ENCODE results near the gene PSMD6. TPM values are rescaled to one million over a fixed set of nuclear protein-coding genes. Genes with fewer than 3 reads are reported as not detected.
A peak's percentile ranks its signal among the peaks of the same experiment; 100 is the strongest.

Gene PSMD6
- total and polyA plus RNA-seq, 10 of the 15 experiments (the other 5 are each of a cell fraction or from before 2014, with no cell fraction given), result 68.7 to 199 (median 106) TPM

DNA sequence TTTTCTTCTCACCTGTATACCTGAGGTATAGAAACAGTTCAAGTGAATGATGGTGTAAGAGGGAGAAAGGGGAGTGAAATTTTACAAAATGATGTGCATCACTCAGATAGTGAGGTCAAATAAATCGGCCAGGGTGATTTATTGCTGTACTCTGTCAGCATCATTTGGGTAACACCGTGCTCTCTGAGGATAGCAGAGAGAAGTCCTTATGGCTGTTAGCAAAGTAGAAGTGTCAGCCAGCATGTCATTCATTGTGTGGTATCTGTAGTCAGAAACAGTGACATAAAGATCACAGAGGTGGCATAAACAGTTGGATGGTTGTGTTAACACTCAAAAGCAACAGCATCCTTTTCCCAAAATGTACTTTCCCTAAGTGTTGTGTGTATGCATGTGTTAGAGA, 53.4 kb downstream of the PSMD6 start:
- POLR2A ChIA-PET, result no interaction called here
- H3K4me3 ChIP-seq, result no peak overlapping the region
- no peak for TF ChIP-seq YY1 (IDR thresholded peaks at IDR 0.05; ENCODE audit: low read depth, low read length)
- TF ChIP-seq, protein P1, sequence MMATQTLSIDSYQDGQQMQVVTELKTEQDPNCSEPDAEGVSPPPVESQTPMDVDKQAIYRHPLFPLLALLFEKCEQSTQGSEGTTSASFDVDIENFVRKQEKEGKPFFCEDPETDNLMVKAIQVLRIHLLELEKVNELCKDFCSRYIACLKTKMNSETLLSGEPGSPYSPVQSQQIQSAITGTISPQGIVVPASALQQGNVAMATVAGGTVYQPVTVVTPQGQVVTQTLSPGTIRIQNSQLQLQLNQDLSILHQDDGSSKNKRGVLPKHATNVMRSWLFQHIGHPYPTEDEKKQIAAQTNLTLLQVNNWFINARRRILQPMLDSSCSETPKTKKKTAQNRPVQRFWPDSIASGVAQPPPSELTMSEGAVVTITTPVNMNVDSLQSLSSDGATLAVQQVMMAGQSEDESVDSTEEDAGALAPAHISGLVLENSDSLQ (IDR thresholded peaks at IDR 0.05), result peak; percentile 63; the same call in 1 of the 2 replicates

DNA sequence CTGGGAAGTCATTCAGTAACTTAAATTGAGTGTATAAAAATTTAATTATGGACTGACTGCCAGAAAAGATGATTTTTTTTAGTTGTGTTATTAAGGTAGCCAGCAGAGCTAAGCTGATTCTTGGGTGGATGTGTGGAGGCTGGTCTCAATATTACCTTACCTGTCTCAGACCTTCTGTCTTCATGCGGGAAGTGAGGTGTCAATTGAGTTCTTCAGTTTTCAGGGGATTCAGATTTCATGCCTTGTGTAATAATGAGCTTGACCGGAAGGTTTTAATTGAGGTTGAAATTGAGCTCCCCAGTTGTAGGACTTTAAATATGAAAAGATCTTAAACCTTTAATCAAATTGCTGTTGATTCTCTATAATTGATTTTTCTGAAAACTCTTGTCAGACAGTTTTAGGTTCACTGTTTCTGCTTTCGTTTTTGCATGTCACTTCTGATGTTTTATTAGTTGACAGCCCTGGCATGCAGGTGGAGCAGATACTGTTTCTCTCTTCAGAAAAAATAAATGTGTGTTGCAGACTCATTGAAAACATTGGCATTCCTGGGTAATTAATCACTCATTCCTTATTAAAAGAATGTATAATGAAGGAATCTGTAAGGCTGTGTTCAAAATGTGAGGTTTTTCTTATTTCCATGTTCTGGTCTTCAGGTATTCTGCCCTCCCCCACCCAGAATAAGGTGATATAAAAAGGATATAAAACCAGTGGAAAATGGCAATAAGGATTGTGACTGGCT, 54.5 kb downstream of the PSMD6 start:
- intact Hi-C loops (cut with micrococcal nuclease; ENCODE audit: unreplicated experiment), result loop anchor here (2.0 kb wide), 1 partner anchor 24 kb away; no protein-coding TSS in a partner anchor
- H4K20me1 ChIP-seq (ENCODE audit: control insufficient read depth, insufficient read depth), result no peaks in the 10 kb centered on the region
- TF ChIP-seq HDAC6 (IDR thresholded peaks at IDR 0.05; ENCODE audit: unreplicated experiment) (no peak), BCL11A (IDR thresholded peaks at IDR 0.05; ENCODE audit: low read depth, low read length) (no peak), YY1 (IDR thresholded peaks at IDR 0.05; ENCODE audit: low read depth, low read length) (no peak)
- TF ChIP-seq, protein P2, sequence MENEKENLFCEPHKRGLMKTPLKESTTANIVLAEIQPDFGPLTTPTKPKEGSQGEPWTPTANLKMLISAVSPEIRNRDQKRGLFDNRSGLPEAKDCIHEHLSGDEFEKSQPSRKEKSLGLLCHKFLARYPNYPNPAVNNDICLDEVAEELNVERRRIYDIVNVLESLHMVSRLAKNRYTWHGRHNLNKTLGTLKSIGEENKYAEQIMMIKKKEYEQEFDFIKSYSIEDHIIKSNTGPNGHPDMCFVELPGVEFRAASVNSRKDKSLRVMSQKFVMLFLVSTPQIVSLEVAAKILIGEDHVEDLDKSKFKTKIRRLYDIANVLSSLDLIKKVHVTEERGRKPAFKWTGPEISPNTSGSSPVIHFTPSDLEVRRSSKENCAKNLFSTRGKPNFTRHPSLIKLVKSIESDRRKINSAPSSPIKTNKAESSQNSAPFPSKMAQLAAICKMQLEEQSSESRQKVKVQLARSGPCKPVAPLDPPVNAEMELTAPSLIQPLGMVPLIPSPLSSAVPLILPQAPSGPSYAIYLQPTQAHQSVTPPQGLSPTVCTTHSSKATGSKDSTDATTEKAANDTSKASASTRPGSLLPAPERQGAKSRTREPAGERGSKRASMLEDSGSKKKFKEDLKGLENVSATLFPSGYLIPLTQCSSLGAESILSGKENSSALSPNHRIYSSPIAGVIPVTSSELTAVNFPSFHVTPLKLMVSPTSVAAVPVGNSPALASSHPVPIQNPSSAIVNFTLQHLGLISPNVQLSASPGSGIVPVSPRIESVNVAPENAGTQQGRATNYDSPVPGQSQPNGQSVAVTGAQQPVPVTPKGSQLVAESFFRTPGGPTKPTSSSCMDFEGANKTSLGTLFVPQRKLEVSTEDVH (IDR thresholded peaks at IDR 0.05; ENCODE audit: low read depth, partially characterized antibody), result no peak
- WGBS (ENCODE audit: insufficient coverage, insufficient replicate concordance, low lambda C conversion rate, missing lambda C conversion rate), result 0% methylated on average over 3 of the region's 3 CpGs
- no peak overlapping the region for H2AFZ ChIP-seq (ENCODE audit: control insufficient read depth, low read depth, low read length)
- peak overlapping the region; percentile 61 for H3K4me3 ChIP-seq
- peak overlapping the region; percentile 85 for H3K4me2 ChIP-seq (ENCODE audit: control insufficient read depth, insufficient read depth)
- BruUV-seq (replicated peaks), result no TSS peak
- ATAC-seq (peak; percentile 33), DNase-seq (ENCODE audit: low read depth, low spot score) (no peak), FAIRE-seq (peak; percentile 84)
- SMC1A ChIA-PET (ENCODE audit: uncharacterized antibody, unreplicated experiment), result interaction anchor here (0.9 to 3.7 kb wide), 11 partner anchors 9 to 59 kb away, joined by 3 to 32 read pairs (median 4); no protein-coding TSS in a partner anchor
- peaks cover 41% of the 10 kb centered on the region for H3K4me1 ChIP-seq (ENCODE audit: control insufficient read depth, insufficient read depth, low read length)
- peaks cover 34% of the 10 kb centered on the region for H3K79me2 ChIP-seq (ENCODE audit: control insufficient read depth, insufficient read depth, low read length)
- RAD21 ChIA-PET (ENCODE audit: unreplicated experiment), result interaction anchor here (1.2 to 1.7 kb wide), 4 partner anchors 8 to 79 kb away, joined by 3 to 7 read pairs (median 4); no protein-coding TSS in a partner anchor
- POLR2A ChIA-PET, result interaction anchor here (0.9 to 1.3 kb wide), 2 partner anchors 33 to 54 kb away, joined by 3 read pairs; no protein-coding TSS in a partner anchor
- H3K27ac ChIP-seq (ENCODE audit: control insufficient read depth, insufficient read depth), result peak overlapping the region; percentile 58
- CTCF ChIA-PET, result interaction anchor here (0.8 to 12.2 kb wide), 13 partner anchors 9 to 516 kb away, joined by 3 to 154 read pairs (median 3); partner anchors contain the start of gene PSMD6
- peaks cover 3 to 15% of the 10 kb centered on the region in 2 experiments for H3K36me3 ChIP-seq (ENCODE audit: control insufficient read depth in 2 of 2, insufficient read depth in 2 of 2, low read length in 1 of 2)
- no peaks in the 10 kb centered on the region for H3K27me3 ChIP-seq (replicated peaks in 1 of 2; ENCODE audit: control insufficient read depth in 2 of 2, insufficient read depth in 2 of 2, low read length in 1 of 2)
- H3K9ac ChIP-seq (ENCODE audit: control insufficient read depth, insufficient read depth, low read length), result 0 out of 2 replicates have a peak overlapping the region, but pooled peaks have one; percentile 24
- in situ Hi-C loops (cut with MboI), result no loop called here
- no peaks in the 10 kb centered on the region for H3K9me3 ChIP-seq (replicated peaks; ENCODE audit: control insufficient read depth, insufficient read depth, low read length)

More for the DNA sequence above, 53.4 kb downstream of the PSMD6 start:
- Histone ChIP-seq H3K79me2 (ENCODE audit: control insufficient read depth, insufficient read depth, low read length) (peaks cover 32% of the 10 kb centered on the region), H3K9me3 (replicated peaks; ENCODE audit: control insufficient read depth, insufficient read depth, low read length) (no peaks in the 10 kb centered on the region), H3K27me3 (replicated peaks in 1 of 2; ENCODE audit: control insufficient read depth in 2 of 2, insufficient read depth in 2 of 2, low read length in 1 of 2) (no peaks in the 10 kb centered on the region), H3K27ac (ENCODE audit: control insufficient read depth, insufficient read depth) (no peak overlapping the region), H2AFZ (ENCODE audit: control insufficient read depth, low read depth, low read length) (no peak overlapping the region), H3K36me3 (ENCODE audit: control insufficient read depth in 2 of 2, insufficient read depth in 2 of 2, low read length in 1 of 2) (peaks cover 5 to 15% of the 10 kb centered on the region in 2 experiments), H4K20me1 (ENCODE audit: control insufficient read depth, insufficient read depth) (no peaks in the 10 kb centered on the region), H3K4me2 (ENCODE audit: control insufficient read depth, insufficient read depth) (peak overlapping the region; percentile 85; the same call in 1 of the 2 replicates), H3K4me1 (ENCODE audit: control insufficient read depth, insufficient read depth, low read length) (peaks cover 35% of the 10 kb centered on the region), H3K9ac (ENCODE audit: control insufficient read depth, insufficient read depth, low read length) (no peak overlapping the region)
- in situ Hi-C loops (cut with MboI), result no loop called here
- no TSS peak for BruUV-seq (replicated peaks)
- ChIA-PET RAD21 (ENCODE audit: unreplicated experiment) (interaction anchor here (1.6 kb wide), 1 partner anchor 12 kb away, joined by 3 read pairs; no protein-coding TSS in a partner anchor), SMC1A (ENCODE audit: uncharacterized antibody, unreplicated experiment) (interaction anchor here (1.1 to 3.0 kb wide), 3 partner anchors 21 to 32 kb away, joined by 3 to 18 read pairs (median 10); no protein-coding TSS in a partner anchor), CTCF (interaction anchor here (1.0 to 5.8 kb wide), 3 partner anchors 8 to 54 kb away, joined by 3 to 28 read pairs (median 20); partner anchors contain the start of gene PSMD6)
- no peak for DNase-seq (ENCODE audit: low read depth, low spot score)
- FAIRE-seq, result no peak
- no peak for ATAC-seq
- intact Hi-C loops (cut with micrococcal nuclease; ENCODE audit: unreplicated experiment), result loop anchor here (2.0 kb wide), 1 partner anchor 23 kb away; no protein-coding TSS in a partner anchor
- 0% methylated on average over 2 of the region's 2 CpGs for WGBS (ENCODE audit: insufficient coverage, insufficient replicate concordance, low lambda C conversion rate, missing lambda C conversion rate)
